Caco-2 (cell line): Measurements from ENCODE around the gene SPOCK1. TPM values are rescaled to one million over a fixed set of nuclear protein-coding genes. Genes with fewer than 3 reads are reported as not detected.

Experiments
- BruUV-seq: library from RNA; stranded (reverse); fragments of 400-500 nt; replicated peaks from 2 replicates; lab custom pipeline; 2021; lab: Mats Ljungman, UMichigan
- CTCF ChIA-PET: fragments of 300-600 bp; sonication (Branson Sonifier 250); formaldehyde crosslinking; loops from one replicate; lab custom pipeline; 2022; ENCODE audit warnings: antibody characterized with exemption; lab: Charles Lee
- POLR2A ChIA-PET: fragments of 300-600 bp; sonication (Branson Sonifier 250); formaldehyde crosslinking; loops from one replicate; lab custom pipeline; 2022; ENCODE audit warnings: antibody characterized with exemption; lab: Charles Lee
- DNase-seq, 2 experiments: peaks; one replicate each; pipeline versions ENCODE4 v3.0.0 to v3.0.0-alpha.2; 2020 to 2022
- H3K27me3 ChIP-seq: replicated peaks from 2 replicates; pipeline ENCODE4 v1.6.0; 2011; ENCODE audit warnings: low read length; ENCODE audit not compliant: control insufficient read depth, insufficient read depth
- H3K36me3 ChIP-seq: 2 replicates; pipeline ENCODE4 v1.5.1; 2011; ENCODE audit warnings: low read length; ENCODE audit not compliant: control insufficient read depth, insufficient read depth
- H3K4me1 ChIP-seq: fragments of 250-450 bp; sonication (Bioruptor Pico); 2 replicates; pipeline ENCODE4 v1.5.1; 2020; ENCODE audit warnings: mild to moderate bottlenecking
- H3K4me3 ChIP-seq: 2 replicates; pipeline ENCODE4 v1.5.1; 2011; ENCODE audit warnings: low read depth, mild to moderate bottlenecking, control low read depth, low read length
- H3K9me3 ChIP-seq: fragments of 250-450 bp; sonication (Bioruptor Pico); 2 replicates; pipeline ENCODE4 v1.5.1; 2020; ENCODE audit warnings: mild to moderate bottlenecking, moderate library complexity
- H3K27ac Mint-ChIP-seq: one replicate; pipeline ENCODE4 v1.8.0; 2022; ENCODE audit warnings: mixed read lengths; ENCODE audit not compliant: unreplicated experiment
- H3K27me3 Mint-ChIP-seq: one replicate; pipeline ENCODE4 v1.8.0; 2022; ENCODE audit warnings: mixed read lengths; ENCODE audit not compliant: insufficient read depth, unreplicated experiment
- H3K36me3 Mint-ChIP-seq: one replicate; pipeline ENCODE4 v1.8.0; 2022; ENCODE audit warnings: mild to moderate bottlenecking, mixed read lengths; ENCODE audit not compliant: insufficient read depth, unreplicated experiment
- H3K4me1 Mint-ChIP-seq: one replicate; pipeline ENCODE4 v1.8.0; 2022; ENCODE audit warnings: low read depth, mixed read lengths; ENCODE audit not compliant: unreplicated experiment
- H3K4me3 Mint-ChIP-seq: one replicate; pipeline ENCODE4 v1.8.0; 2022; ENCODE audit warnings: mild to moderate bottlenecking, moderate library complexity, mixed read lengths; ENCODE audit not compliant: unreplicated experiment
- H3K9me3 Mint-ChIP-seq: one replicate; pipeline ENCODE4 v1.8.0; 2022; ENCODE audit warnings: mixed read lengths; ENCODE audit not compliant: unreplicated experiment
- intact Hi-C: fragments of 100-400 bp; cut with micrococcal nuclease; formaldehyde crosslinking; loops from one replicate; pipeline ENCODE4 v1.10.0; 2022; ENCODE audit not compliant: unreplicated experiment
- total RNA-seq: library from RNA; stranded (reverse); gene quantifications from 2 replicates; pipeline ENCODE4 v1.2.3, GENCODE V29; 2022
- TF ChIP-seq, protein P1 (sequence below), 2 experiments: fragments of 200-600 bp in 1 of 2; IDR thresholded peaks; 1 replicate in 1 of 2; 2 replicates in 1 of 2; pipeline versions ENCODE4 v1.5.1 to v1.8.0; 2011 to 2022; ENCODE audit warnings: antibody characterized with exemption in 1 of 2, control low read depth in 1 of 2, inconsistent platforms in 1 of 2, low read depth in 1 of 2, low read length in 1 of 2, mild to moderate bottlenecking in 1 of 2, moderate library complexity in 1 of 2; ENCODE audit not compliant: insufficient read depth in 1 of 2, severe bottlenecking in 1 of 2, unreplicated experiment in 1 of 2

SPOCK1 gene
- total RNA-seq, 1 experiment from 2014 or later, result not detected

DNA sequence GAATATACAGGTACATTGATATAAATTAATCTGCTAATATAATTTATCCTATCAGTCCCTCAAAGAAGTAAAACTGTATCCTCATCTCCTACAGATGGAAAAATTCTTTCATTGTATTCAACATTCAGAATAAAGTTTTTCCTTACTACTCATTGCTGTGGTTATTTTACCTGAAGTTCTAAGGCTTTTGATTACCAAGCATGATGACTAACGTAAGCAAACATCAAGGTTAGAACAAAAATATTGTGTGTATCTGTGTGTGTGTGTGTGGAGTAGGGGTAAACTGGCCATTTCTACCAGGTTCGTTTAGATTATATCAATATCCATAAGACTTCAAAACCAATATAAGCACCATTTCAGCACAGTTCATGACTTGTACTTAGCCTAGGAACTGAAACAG, 573.1 kb downstream of the SPOCK1 start:
- Mint-ChIP-seq H3K9me3 (no peaks in the 10 kb centered on the region), H3K27me3 (peaks cover 9% of the 10 kb centered on the region), H3K4me3 (no peak overlapping the region), H3K27ac (no peak overlapping the region), H3K4me1 (no peaks in the 10 kb centered on the region), H3K36me3 (no peaks in the 10 kb centered on the region)
- no peaks in the 10 kb centered on the region for H3K27me3 ChIP-seq
- no peaks in the 10 kb centered on the region for H3K36me3 ChIP-seq
- BruUV-seq, result no TSS peak
- DNase-seq, result no peak
- intact Hi-C loops, result no loop called here
- no peaks in the 10 kb centered on the region for H3K9me3 ChIP-seq
- TF ChIP-seq, protein P1, sequence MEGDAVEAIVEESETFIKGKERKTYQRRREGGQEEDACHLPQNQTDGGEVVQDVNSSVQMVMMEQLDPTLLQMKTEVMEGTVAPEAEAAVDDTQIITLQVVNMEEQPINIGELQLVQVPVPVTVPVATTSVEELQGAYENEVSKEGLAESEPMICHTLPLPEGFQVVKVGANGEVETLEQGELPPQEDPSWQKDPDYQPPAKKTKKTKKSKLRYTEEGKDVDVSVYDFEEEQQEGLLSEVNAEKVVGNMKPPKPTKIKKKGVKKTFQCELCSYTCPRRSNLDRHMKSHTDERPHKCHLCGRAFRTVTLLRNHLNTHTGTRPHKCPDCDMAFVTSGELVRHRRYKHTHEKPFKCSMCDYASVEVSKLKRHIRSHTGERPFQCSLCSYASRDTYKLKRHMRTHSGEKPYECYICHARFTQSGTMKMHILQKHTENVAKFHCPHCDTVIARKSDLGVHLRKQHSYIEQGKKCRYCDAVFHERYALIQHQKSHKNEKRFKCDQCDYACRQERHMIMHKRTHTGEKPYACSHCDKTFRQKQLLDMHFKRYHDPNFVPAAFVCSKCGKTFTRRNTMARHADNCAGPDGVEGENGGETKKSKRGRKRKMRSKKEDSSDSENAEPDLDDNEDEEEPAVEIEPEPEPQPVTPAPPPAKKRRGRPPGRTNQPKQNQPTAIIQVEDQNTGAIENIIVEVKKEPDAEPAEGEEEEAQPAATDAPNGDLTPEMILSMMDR (IDR thresholded peaks at IDR 0.05; ENCODE audit: insufficient read depth in 1 of 2, low read depth in 1 of 2, low read length in 1 of 2, severe bottlenecking in 1 of 2, unreplicated experiment in 1 of 2), result no peak
- H3K4me3 ChIP-seq, result no peak overlapping the region
- no peaks in the 10 kb centered on the region for H3K4me1 ChIP-seq
- POLR2A ChIA-PET, result no interaction called here
- CTCF ChIA-PET, result no interaction called here

Other genes starting within 250 kb of the SPOCK1 start
- 3.5 TPM in 2 replicates for gene KLHL3, start 236.8 kb upstream of the SPOCK1 start, total RNA-seq